Right ventricle myocardium inferior (tissue), 1 donor: ENCODE data around the gene KCNMB4. TPM values are rescaled to one million over a fixed set of nuclear protein-coding genes. Genes with fewer than 3 reads are reported as not detected.

Source experiments
- ATAC-seq: fragments of 200-7000 bp; cut with Tn5 transposase; one replicate; pipeline ENCODE4 v1.9.1; 2020; ENCODE audit warnings: mild to moderate bottlenecking, moderate library complexity
- DNase-seq: peaks from one replicate; pipeline ENCODE4 v3.0.0; 2021; ENCODE audit errors: missing footprints
- intact Hi-C: fragments of 100-400 bp; cut with DNase I; formaldehyde crosslinking; loops from one replicate; pipeline ENCODE4 v1.11.0; 2022
- total RNA-seq: library from RNA; stranded (reverse); fragmentation: NEBNext Ultra II Directional; extraction: Animal tissue kit (Norgen Biotek cat#: 25700); gene quantifications from one replicate; pipeline ENCODE4 v1.2.1, GENCODE V29; 2021
- donor health status: DM: no; HTN: yes; CAD: no; lungs with severe emphysema.

The KCNMB4 gene
- total RNA-seq, 1 donor from 2014 or later, result 1.6 TPM

DNA sequence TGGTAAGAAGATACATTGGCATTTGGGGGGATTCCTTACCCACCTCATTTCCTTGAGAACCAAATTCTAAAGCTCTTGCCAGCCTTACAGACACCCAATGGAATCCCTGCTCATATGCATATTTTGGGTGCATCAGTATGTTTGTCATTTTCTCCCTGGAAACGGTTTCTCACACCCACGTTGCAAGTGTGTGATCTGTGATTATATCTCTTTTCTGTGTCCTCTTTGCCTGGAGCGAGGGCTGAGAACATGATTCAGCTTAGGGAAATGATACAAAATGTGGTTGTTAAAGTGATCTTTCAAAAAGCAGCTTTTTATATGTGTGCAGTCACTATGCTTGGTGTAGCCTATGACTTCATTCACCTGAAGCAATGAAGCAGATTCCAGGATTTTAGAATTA, 52.0 kb downstream of the KCNMB4 start:
- intact Hi-C loops, result no loop called here
- no peak for DNase-seq
- no peak for ATAC-seq

- intact Hi-C loops, result no loop called here
- ATAC-seq, result no peak
These were observed 56.5 kb downstream of the KCNMB4 start for GRCh38 chr12:70422631-70423030.

GRCh38 chr12:70426620-70427019, 60.5 kb downstream of the KCNMB4 start:
- no peak for ATAC-seq
- no peak for DNase-seq
- intact Hi-C loops, result no loop called here

More at GRCh38 chr12:70422631-70423030, 56.5 kb downstream of the KCNMB4 start:
- DNase-seq, result no peak

GRCh38 chr12:70427611-70428010, 61.5 kb downstream of the KCNMB4 start:
- intact Hi-C loops, result no loop called here
- ATAC-seq (no peak), DNase-seq (no peak)

GRCh38 chr12:70430400-70430799, 64.3 kb downstream of the KCNMB4 start:
- no peak for DNase-seq
- intact Hi-C loops, result no loop called here

DNA sequence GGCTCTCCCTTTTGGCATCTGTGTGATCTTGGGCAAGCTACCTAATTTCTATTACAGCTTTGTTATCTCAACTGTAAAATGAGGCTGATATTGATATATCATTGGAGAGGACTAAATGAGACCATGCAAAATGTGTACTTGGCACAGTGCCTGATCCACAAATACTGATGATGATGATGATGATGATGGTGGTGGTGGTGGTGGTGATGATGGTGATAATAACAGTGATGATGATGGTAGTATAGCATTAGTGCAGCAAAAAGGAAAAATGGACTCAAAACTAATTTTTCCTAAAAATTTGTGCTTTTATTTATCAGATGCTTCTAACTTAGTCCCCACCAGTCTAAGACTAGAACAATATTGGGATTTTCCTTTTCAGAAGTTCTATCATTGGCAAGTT, 70.7 kb downstream of the KCNMB4 start:
- intact Hi-C loops, result no loop called here
- DNase-seq (no peak), ATAC-seq (no peak)

More at GRCh38 chr12:70430400-70430799, 64.3 kb downstream of the KCNMB4 start:
- ATAC-seq, result no peak

GRCh38 chr12:70443062-70443673, 77.1 kb downstream of the KCNMB4 start:
- ATAC-seq (no peak), DNase-seq (no peak)
- intact Hi-C loops, result no loop called here

DNA sequence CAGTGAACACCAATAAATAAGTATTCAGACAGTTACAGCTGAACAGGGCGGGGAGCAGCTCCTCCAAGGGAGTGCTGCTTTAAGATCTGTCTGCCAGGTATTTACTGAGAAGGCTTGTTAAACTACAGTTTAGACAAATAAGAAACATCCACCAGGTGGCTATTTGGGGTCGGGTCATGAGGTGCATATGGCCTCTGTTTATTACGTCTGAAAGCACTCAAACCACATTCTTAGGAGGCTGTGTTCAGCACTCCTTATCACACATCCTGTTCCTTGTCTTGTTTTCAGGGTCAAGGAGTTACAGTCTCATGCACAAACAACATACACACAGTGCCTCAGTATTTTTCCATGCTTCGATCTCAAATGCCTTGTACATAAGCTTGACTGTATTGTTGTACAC, 78.8 kb downstream of the KCNMB4 start:
- ATAC-seq (no peak), DNase-seq (no peak)
- intact Hi-C loops, result no loop called here

DNA sequence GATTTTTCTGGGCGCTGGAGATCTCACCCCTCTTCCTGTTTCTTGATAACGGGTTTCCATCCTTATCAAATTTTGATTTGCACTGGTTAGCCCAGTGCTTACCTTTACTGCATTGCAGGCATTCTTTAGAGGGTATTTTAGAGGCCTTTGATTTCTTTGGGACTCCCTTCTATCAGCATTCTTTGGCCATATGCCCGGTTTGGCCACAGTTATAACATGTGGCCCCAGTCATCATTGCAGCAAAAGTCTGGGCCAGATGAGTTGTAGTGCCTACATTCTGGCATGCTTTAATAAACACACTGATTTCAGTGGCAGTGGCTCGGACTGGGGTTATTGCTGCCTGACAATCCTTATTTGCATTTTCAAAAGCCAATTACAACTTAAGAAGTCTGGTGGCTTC, 82.3 kb downstream of the KCNMB4 start:
- DNase-seq, result no peak
- intact Hi-C loops, result no loop called here

DNA sequence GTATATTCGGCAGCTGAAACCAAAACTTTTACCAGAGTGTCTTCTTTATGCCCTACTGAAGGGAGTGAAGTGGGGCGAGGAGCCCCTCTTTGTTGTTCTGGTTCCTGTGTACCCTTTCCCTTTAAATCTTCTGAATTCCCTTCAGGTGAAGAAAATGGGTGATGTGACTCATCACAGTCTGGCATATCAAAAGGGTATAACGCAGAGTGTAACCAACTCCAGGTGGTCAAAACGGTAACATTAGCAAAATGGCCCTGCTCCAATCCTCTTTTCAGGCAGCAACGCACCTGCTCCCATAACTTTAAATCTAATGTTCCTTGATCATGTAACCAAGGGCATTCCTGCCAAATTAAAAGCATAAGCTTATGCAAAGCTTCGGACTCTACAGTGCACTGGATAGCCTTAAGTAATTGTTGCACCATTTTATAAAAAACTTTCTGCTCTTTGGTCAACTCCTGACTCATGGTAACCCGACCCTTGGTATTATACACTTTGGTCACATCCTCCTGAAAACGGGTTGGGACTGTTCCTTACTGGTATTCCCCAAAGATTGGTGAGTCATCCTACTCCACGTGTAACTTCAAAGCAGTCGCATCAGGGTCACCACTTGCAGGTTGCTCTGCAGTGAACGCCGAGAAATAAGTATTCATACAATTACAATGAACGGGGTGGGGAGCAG, 83.1 kb downstream of the KCNMB4 start:
- intact Hi-C loops, result no loop called here
- ATAC-seq, result no peak
- no peak for DNase-seq

More for the DNA sequence above, 82.3 kb downstream of the KCNMB4 start:
- no peak for ATAC-seq

GRCh38 chr12:70449753-70450341, 83.8 kb downstream of the KCNMB4 start:
- intact Hi-C loops, result no loop called here
- ATAC-seq (no peak), DNase-seq (no peak)

- no peak for ATAC-seq
These were observed 85.4 kb downstream of the KCNMB4 start for GRCh38 chr12:70451528-70451927.

GRCh38 chr12:70456953-70457352, 90.9 kb downstream of the KCNMB4 start:
- intact Hi-C loops, result no loop called here
- no peak for DNase-seq
- no peak for ATAC-seq

More at GRCh38 chr12:70451528-70451927, 85.4 kb downstream of the KCNMB4 start:
- no peak for DNase-seq
- intact Hi-C loops, result no loop called here

- DNase-seq (no peak), ATAC-seq (no peak)
- intact Hi-C loops, result no loop called here
These were observed 93.7 kb downstream of the KCNMB4 start for GRCh38 chr12:70459786-70460185.

DNA sequence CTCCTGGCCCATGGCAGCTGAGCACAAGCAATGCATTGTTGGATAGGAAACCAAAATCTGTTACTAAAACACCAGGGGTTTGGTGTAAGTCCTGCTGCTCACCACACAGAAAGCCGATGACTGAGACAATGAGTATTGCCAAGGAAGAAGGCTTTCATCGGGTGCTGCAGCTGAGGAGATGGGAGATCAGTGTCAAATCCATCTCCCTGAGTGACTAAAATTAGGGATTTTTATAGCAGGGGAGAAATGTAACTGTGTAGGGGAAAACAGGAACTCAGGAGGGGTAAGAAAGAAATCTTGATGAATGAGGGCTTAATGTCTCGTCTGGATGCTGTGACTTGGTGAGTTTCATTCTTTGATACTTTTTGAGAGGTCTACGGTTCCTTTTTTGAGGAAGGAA, 97.9 kb downstream of the KCNMB4 start:
- DNase-seq (no peak), ATAC-seq (no peak)
- intact Hi-C loops, result no loop called here

GRCh38 chr12:70466753-70467152, 100.7 kb downstream of the KCNMB4 start:
- DNase-seq, result no peak
- ATAC-seq, result no peak

GRCh38 chr12:70467476-70467875, 101.4 kb downstream of the KCNMB4 start:
- intact Hi-C loops, result no loop called here
- DNase-seq, result no peak
- no peak for ATAC-seq

More at GRCh38 chr12:70466753-70467152, 100.7 kb downstream of the KCNMB4 start:
- intact Hi-C loops, result no loop called here

- ATAC-seq (no peak), DNase-seq (no peak)
- intact Hi-C loops, result no loop called here
These were observed 102.0 kb downstream of the KCNMB4 start for GRCh38 chr12:70467918-70468733.

- DNase-seq, result no peak
- intact Hi-C loops, result no loop called here
- ATAC-seq, result no peak
These were observed 102.7 kb downstream of the KCNMB4 start for GRCh38 chr12:70468741-70469140.
